Measurements from ENCODE around the gene CADPS. TPM values are rescaled to one million over a fixed set of nuclear protein-coding genes. Genes with fewer than 3 reads are reported as not detected.
A peak's percentile ranks its signal among the peaks of the same experiment; 100 is the strongest.

Gene CADPS
- total and polyA plus RNA-seq, 11 donors: 3.6 to 37.8 (median 12.9) TPM

DNA sequence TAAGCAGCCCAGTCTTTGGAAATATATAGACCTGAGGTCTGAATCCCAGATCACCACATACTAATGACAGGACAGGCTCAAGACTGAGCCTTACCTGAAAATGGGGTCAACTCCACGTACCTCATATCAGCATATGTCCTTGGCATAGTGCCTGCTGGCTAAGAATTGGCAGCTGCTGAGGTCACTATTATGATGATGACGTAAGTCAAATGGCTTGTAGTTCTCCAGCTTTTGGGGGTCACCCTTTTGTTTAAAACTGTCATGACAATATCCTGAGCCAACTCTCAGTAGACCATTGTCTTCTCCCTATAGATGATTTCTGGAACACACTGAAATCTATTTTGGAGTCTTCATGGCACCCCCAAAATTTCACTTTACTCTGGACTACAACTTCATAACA, 16.8 kb upstream of the CADPS start:
- intact Hi-C loops (cut with DNase I): no loop called here
- WGBS, 4 donors: 30 to 46% (median 40%) methylated on average over 2 of the region's 2 CpGs
- TF ChIP-seq, protein P1, sequence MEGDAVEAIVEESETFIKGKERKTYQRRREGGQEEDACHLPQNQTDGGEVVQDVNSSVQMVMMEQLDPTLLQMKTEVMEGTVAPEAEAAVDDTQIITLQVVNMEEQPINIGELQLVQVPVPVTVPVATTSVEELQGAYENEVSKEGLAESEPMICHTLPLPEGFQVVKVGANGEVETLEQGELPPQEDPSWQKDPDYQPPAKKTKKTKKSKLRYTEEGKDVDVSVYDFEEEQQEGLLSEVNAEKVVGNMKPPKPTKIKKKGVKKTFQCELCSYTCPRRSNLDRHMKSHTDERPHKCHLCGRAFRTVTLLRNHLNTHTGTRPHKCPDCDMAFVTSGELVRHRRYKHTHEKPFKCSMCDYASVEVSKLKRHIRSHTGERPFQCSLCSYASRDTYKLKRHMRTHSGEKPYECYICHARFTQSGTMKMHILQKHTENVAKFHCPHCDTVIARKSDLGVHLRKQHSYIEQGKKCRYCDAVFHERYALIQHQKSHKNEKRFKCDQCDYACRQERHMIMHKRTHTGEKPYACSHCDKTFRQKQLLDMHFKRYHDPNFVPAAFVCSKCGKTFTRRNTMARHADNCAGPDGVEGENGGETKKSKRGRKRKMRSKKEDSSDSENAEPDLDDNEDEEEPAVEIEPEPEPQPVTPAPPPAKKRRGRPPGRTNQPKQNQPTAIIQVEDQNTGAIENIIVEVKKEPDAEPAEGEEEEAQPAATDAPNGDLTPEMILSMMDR (IDR thresholded peaks at IDR 0.05): no peak
- TF ChIP-seq POLR2A (IDR thresholded peaks at IDR 0.05): no peak
- DNase-seq (no peak), ATAC-seq (no peak)
- Histone ChIP-seq H3K4me1 (peaks cover 0 to 6% (median 0%) of the 10 kb centered on the region in 12 donors), H3K9me3 (no peaks in the 10 kb centered on the region), H3K27me3 (no peaks in the 10 kb centered on the region), H3K36me3 (no peaks in the 10 kb centered on the region), H3K27ac (no peak overlapping the region), H3K4me3 (no peak overlapping the region)

DNA sequence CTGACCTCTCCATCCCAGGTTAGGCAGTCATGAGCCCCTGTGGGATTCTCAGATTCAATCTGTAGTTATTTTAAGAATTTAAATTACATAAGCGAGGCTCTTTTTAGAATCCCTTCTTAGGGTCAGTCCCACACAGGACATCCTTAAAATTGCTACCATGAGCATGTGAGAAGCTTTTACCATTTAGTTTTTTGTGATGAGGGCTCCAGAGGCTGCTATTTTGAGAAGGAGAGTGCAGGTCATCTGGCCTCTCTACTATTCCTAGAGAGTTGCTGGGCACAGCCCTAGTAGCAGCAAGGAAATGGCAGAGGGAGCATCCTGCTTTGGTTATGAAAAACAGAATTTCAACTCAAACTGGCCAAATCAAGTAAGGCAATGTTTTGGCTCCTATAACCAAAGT, 13.6 kb upstream of the CADPS start:
- ATAC-seq: peak in 1 of 4 donors; percentile 60
- H3K4me1 ChIP-seq: peaks cover 0 to 6% (median 0%) of the 10 kb centered on the region in 12 donors
- DNase-seq: no peak
- no peaks in the 10 kb centered on the region for H3K9me3 ChIP-seq
- no peak overlapping the region for H3K4me3 ChIP-seq
- H3K27me3 ChIP-seq: no peaks in the 10 kb centered on the region
- whole genome bisulfite sequencing, 4 donors: 37 to 65% (median 58%) methylated on average over 1 of the region's 1 CpG
- no peak overlapping the region for H3K27ac ChIP-seq
- no peak for TF ChIP-seq POLR2A (IDR thresholded peaks at IDR 0.05)
- TF ChIP-seq, protein P1 (IDR thresholded peaks at IDR 0.05): no peak
- no peaks in the 10 kb centered on the region for H3K36me3 ChIP-seq
- intact Hi-C loops (cut with DNase I): no loop called here

GRCh38 chr3:62888180-62888579, 13.0 kb upstream of the CADPS start:
- H3K27ac ChIP-seq: no peak overlapping the region
- DNase-seq: no peak
- 31 to 43% (median 34%) methylated on average over 3 of the region's 3 CpGs for WGBS, 4 donors
- no peaks in the 10 kb centered on the region for H3K36me3 ChIP-seq
- no peaks in the 10 kb centered on the region for H3K9me3 ChIP-seq
- H3K4me1 ChIP-seq: peaks cover 0 to 6% (median 0%) of the 10 kb centered on the region in 12 donors
- H3K27me3 ChIP-seq: no peaks in the 10 kb centered on the region
- H3K4me3 ChIP-seq: no peak overlapping the region
- intact Hi-C loops (cut with DNase I): no loop called here
- no peak for ATAC-seq
- TF ChIP-seq, protein P1 (IDR thresholded peaks at IDR 0.05): no peak
- TF ChIP-seq POLR2A (IDR thresholded peaks at IDR 0.05): no peak

DNA sequence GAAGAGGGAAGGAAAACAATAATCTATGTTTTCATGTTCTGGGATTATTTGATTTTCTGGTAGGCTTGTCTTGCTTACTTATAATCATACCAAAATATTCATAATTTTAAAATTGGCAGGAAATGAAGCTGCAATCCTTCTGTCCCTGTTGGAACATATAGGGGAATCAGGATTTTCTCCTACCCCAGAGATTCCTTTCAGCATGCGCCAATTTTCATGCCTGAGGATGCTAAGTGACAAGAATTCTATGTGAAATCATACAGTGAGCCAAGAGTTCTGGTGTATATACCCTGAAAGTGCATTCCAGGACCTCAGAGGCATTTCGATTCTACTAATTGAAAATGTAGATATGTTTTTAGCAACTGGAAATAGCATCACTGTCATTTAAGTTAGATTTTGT, 9.9 kb upstream of the CADPS start:
- no peak overlapping the region for H3K27ac ChIP-seq
- intact Hi-C loops (cut with DNase I): no loop called here
- no peaks in the 10 kb centered on the region for H3K36me3 ChIP-seq
- TF ChIP-seq, protein P1 (IDR thresholded peaks at IDR 0.05): no peak
- TF ChIP-seq POLR2A (IDR thresholded peaks at IDR 0.05): no peak
- peaks cover 0 to 6% (median 0%) of the 10 kb centered on the region in 9 donors for H3K27me3 ChIP-seq
- ATAC-seq: no peak
- DNase-seq: no peak
- no peaks in the 10 kb centered on the region for H3K9me3 ChIP-seq
- H3K4me1 ChIP-seq: peaks cover 0 to 6% (median 0%) of the 10 kb centered on the region in 12 donors
- H3K4me3 ChIP-seq: no peak overlapping the region
- WGBS, 4 donors: 66 to 78% (median 75%) methylated on average over 2 of the region's 2 CpGs
